Measurements from ENCODE around the gene EXOC4.

Gene EXOC4

GRCh38 chr7:134024739-134025138 lies 771.9 kb downstream of the EXOC4 start:
- DNase-seq (ENCODE audit: low read depth), result no peak
- no peak for TF ChIP-seq CTCF (IDR thresholded peaks at IDR 0.05; ENCODE audit: low read depth, low read length, missing control alignments)

GRCh38 chr7:134028853-134029252 lies 776.0 kb downstream of the EXOC4 start:
- no peak overlapping the region for H3K4me3 ChIP-seq (ENCODE audit: low read depth, low read length)
- no peak for TF ChIP-seq CTCF (IDR thresholded peaks at IDR 0.05; ENCODE audit: low read depth, low read length, missing control alignments)
- DNase-seq (ENCODE audit: low read depth), result no peak

More at GRCh38 chr7:134024739-134025138, 771.9 kb downstream of the EXOC4 start:
- H3K4me3 ChIP-seq (ENCODE audit: low read depth, low read length), result no peak overlapping the region

- H3K4me3 ChIP-seq (ENCODE audit: low read depth, low read length), result no peak overlapping the region
- DNase-seq (ENCODE audit: low read depth), result no peak
- TF ChIP-seq CTCF (IDR thresholded peaks at IDR 0.05; ENCODE audit: low read depth, low read length, missing control alignments), result no peak
These were observed 776.9 kb downstream of the EXOC4 start for GRCh38 chr7:134029743-134030142.

- no peak overlapping the region for H3K4me3 ChIP-seq (ENCODE audit: low read depth, low read length)
- DNase-seq (ENCODE audit: low read depth), result no peak
- TF ChIP-seq CTCF (IDR thresholded peaks at IDR 0.05; ENCODE audit: low read depth, low read length, missing control alignments), result no peak
These were observed 777.6 kb downstream of the EXOC4 start for GRCh38 chr7:134030460-134030865.

GRCh38 chr7:134031835-134032617 lies 779.1 kb downstream of the EXOC4 start:
- no peak for TF ChIP-seq CTCF (IDR thresholded peaks at IDR 0.05; ENCODE audit: low read depth, low read length, missing control alignments)

GRCh38 chr7:134034652-134035051 lies 781.8 kb downstream of the EXOC4 start:
- TF ChIP-seq CTCF (IDR thresholded peaks at IDR 0.05; ENCODE audit: low read depth, low read length, missing control alignments), result no peak
- H3K4me3 ChIP-seq (ENCODE audit: low read depth, low read length), result no peak overlapping the region
- no peak for DNase-seq (ENCODE audit: low read depth)

More at GRCh38 chr7:134031835-134032617, 779.1 kb downstream of the EXOC4 start:
- DNase-seq (ENCODE audit: low read depth), result no peak
- H3K4me3 ChIP-seq (ENCODE audit: low read depth, low read length), result no peak overlapping the region

- TF ChIP-seq CTCF (IDR thresholded peaks at IDR 0.05; ENCODE audit: low read depth, low read length, missing control alignments), result no peak
- H3K4me3 ChIP-seq (ENCODE audit: low read depth, low read length), result no peak overlapping the region
- DNase-seq (ENCODE audit: low read depth), result no peak
These were observed 785.1 kb downstream of the EXOC4 start for GRCh38 chr7:134037991-134038390.

Data from GM12864 (cell line).